Stimulated activated naive CD8-positive, alpha-beta T cell treated with anti-CD3 and anti-CD28 coated beads, Interleukin-15, Interleukin-2, amounts not matched to agents 100 ng/mL and 50 ng/mL, for 24 hours (primary cell): ENCODE measurements around the gene GLI1.
"Not testable (repeated sequence)": the region's sequence is repeated elsewhere in the genome, so short reads cannot be mapped to it uniquely, and the experiment has no call there.

Experiments
- H3K27ac Mint-ChIP-seq: one replicate; pipeline ENCODE4 v1.8.0; 2021; ENCODE audit warnings: mild to moderate bottlenecking, mixed read lengths
- H3K27me3 Mint-ChIP-seq: one replicate; pipeline ENCODE4 v1.8.0; 2021; ENCODE audit warnings: mixed read lengths
- H3K36me3 Mint-ChIP-seq: one replicate; pipeline ENCODE4 v1.8.0; 2021; ENCODE audit warnings: low read depth, mixed read lengths
- H3K4me1 Mint-ChIP-seq: one replicate; pipeline ENCODE4 v1.8.0; 2021; ENCODE audit warnings: low read depth, mixed read lengths
- H3K4me3 Mint-ChIP-seq: one replicate; pipeline ENCODE4 v1.8.0; 2021; ENCODE audit warnings: mild to moderate bottlenecking, mixed read lengths
- H3K9me3 Mint-ChIP-seq: one replicate; pipeline ENCODE4 v1.8.0; 2021; ENCODE audit warnings: mixed read lengths

The GLI1 gene

GRCh38 chr12:57459750-57460467, at the start of gene GLI1:
GLI1 (plus strand) TSS chr12:57459785; CDS start chr12:57463692, 3,907 bp downstream.
- H3K36me3 Mint-ChIP-seq, result no peaks in the 10 kb centered on the region
- H3K4me1 Mint-ChIP-seq, result peaks cover 76% of the 10 kb centered on the region

GRCh38 chr12:57410534-57410933, 49.1 kb upstream of the GLI1 start:
- Mint-ChIP-seq H3K36me3 (peaks cover 9% of the 10 kb centered on the region), H3K27ac (no peak overlapping the region), H3K27me3 (no peaks in the 10 kb centered on the region), H3K9me3 (no peaks in the 10 kb centered on the region), H3K4me1 (peaks cover 26% of the 10 kb centered on the region), H3K4me3 (no peak overlapping the region)

More at GRCh38 chr12:57459750-57460467, at the start of gene GLI1:
- no peaks in the 10 kb centered on the region for H3K9me3 Mint-ChIP-seq
- H3K27me3 Mint-ChIP-seq, result no peaks in the 10 kb centered on the region
- peak within 1 kb of the TSS; percentile 91 for H3K27ac Mint-ChIP-seq
- peak within 1 kb of the TSS; percentile 92 for H3K4me3 Mint-ChIP-seq

GRCh38 chr12:57414160-57414559, 45.4 kb upstream of the GLI1 start:
- H3K27me3 Mint-ChIP-seq, H3K4me3 Mint-ChIP-seq, H3K9me3 Mint-ChIP-seq, H3K36me3 Mint-ChIP-seq, H3K27ac Mint-ChIP-seq: not testable (repeated sequence)
- peaks cover 34% of the 10 kb centered on the region for H3K4me1 Mint-ChIP-seq

- H3K4me3 Mint-ChIP-seq, result no peak overlapping the region
- no peaks in the 10 kb centered on the region for H3K27me3 Mint-ChIP-seq
- no peaks in the 10 kb centered on the region for H3K9me3 Mint-ChIP-seq
- H3K4me1 Mint-ChIP-seq, result peaks cover 38% of the 10 kb centered on the region
- peaks cover 6% of the 10 kb centered on the region for H3K36me3 Mint-ChIP-seq
- H3K27ac Mint-ChIP-seq, result no peak overlapping the region
Observed at GRCh38 chr12:57415088-57415487, 44.5 kb upstream of the GLI1 start.

- Mint-ChIP-seq H3K36me3 (peaks cover 13% of the 10 kb centered on the region), H3K9me3 (no peaks in the 10 kb centered on the region), H3K27ac (peak overlapping the region; percentile 43), H3K4me1 (peaks cover 38% of the 10 kb centered on the region), H3K4me3 (no peak overlapping the region), H3K27me3 (no peaks in the 10 kb centered on the region)
Observed at GRCh38 chr12:57416039-57416996, 43.3 kb upstream of the GLI1 start.

- Mint-ChIP-seq H3K4me3 (no peak overlapping the region), H3K9me3 (no peaks in the 10 kb centered on the region), H3K4me1 (peaks cover 28% of the 10 kb centered on the region), H3K36me3 (peaks cover 24% of the 10 kb centered on the region), H3K27ac (no peak overlapping the region), H3K27me3 (no peaks in the 10 kb centered on the region)
Observed at GRCh38 chr12:57418255-57418654, 41.3 kb upstream of the GLI1 start.

GRCh38 chr12:57419495-57419894, 40.1 kb upstream of the GLI1 start:
- H3K27ac Mint-ChIP-seq, result no peak overlapping the region
- no peaks in the 10 kb centered on the region for H3K27me3 Mint-ChIP-seq
- no peak overlapping the region for H3K4me3 Mint-ChIP-seq
- no peaks in the 10 kb centered on the region for H3K9me3 Mint-ChIP-seq
- peaks cover 28% of the 10 kb centered on the region for H3K36me3 Mint-ChIP-seq
- peaks cover 28% of the 10 kb centered on the region for H3K4me1 Mint-ChIP-seq

- H3K4me1 Mint-ChIP-seq, result peaks cover 20% of the 10 kb centered on the region
- H3K9me3 Mint-ChIP-seq, result no peaks in the 10 kb centered on the region
- no peak overlapping the region for H3K4me3 Mint-ChIP-seq
- no peak overlapping the region for H3K27ac Mint-ChIP-seq
- H3K27me3 Mint-ChIP-seq, result no peaks in the 10 kb centered on the region
- H3K36me3 Mint-ChIP-seq, result peaks cover 30% of the 10 kb centered on the region
Observed at GRCh38 chr12:57420482-57420881, 39.1 kb upstream of the GLI1 start.

GRCh38 chr12:57426948-57427347, 32.6 kb upstream of the GLI1 start:
- H3K4me3 Mint-ChIP-seq, H3K27me3 Mint-ChIP-seq, H3K9me3 Mint-ChIP-seq, H3K27ac Mint-ChIP-seq: not testable (repeated sequence)
- H3K4me1 Mint-ChIP-seq, result peaks cover 33% of the 10 kb centered on the region
- H3K36me3 Mint-ChIP-seq, result peaks cover 24% of the 10 kb centered on the region

GRCh38 chr12:57428965-57429364, 30.6 kb upstream of the GLI1 start:
- peak overlapping the region; percentile 97 for H3K27ac Mint-ChIP-seq
- H3K36me3 Mint-ChIP-seq, result peaks cover 14% of the 10 kb centered on the region

GRCh38 chr12:57429473-57430111, 30.0 kb upstream of the GLI1 start:
- H3K4me3 Mint-ChIP-seq, result peak overlapping the region; percentile 94
- peaks cover 9% of the 10 kb centered on the region for H3K36me3 Mint-ChIP-seq
- peak overlapping the region; percentile 97 for H3K27ac Mint-ChIP-seq
- H3K27me3 Mint-ChIP-seq, result no peaks in the 10 kb centered on the region
- no peaks in the 10 kb centered on the region for H3K9me3 Mint-ChIP-seq
- H3K4me1 Mint-ChIP-seq, result peaks cover 33% of the 10 kb centered on the region

More at GRCh38 chr12:57428965-57429364, 30.6 kb upstream of the GLI1 start:
- Mint-ChIP-seq H3K27me3 (no peaks in the 10 kb centered on the region), H3K4me3 (peak overlapping the region; percentile 94), H3K9me3 (no peaks in the 10 kb centered on the region), H3K4me1 (peaks cover 33% of the 10 kb centered on the region)

GRCh38 chr12:57430112-57430930, 29.3 kb upstream of the GLI1 start:
- Mint-ChIP-seq H3K36me3 (peaks cover 8% of the 10 kb centered on the region), H3K27ac (peak overlapping the region; percentile 98)

GRCh38 chr12:57430931-57431566, 28.5 kb upstream of the GLI1 start, which contains the start of gene R3HDM2:
R3HDM2 (minus strand) TSS chr12:57431043; CDS start chr12:57310428, 120,615 bp downstream.
- Mint-ChIP-seq H3K27ac (peak within 1 kb of the TSS; percentile 98), H3K4me3 (peak within 1 kb of the TSS; percentile 94), H3K36me3 (peaks cover 8% of the 10 kb centered on the region), H3K4me1 (peaks cover 40% of the 10 kb centered on the region), H3K9me3 (no peaks in the 10 kb centered on the region), H3K27me3 (no peaks in the 10 kb centered on the region)

More at GRCh38 chr12:57430112-57430930, 29.3 kb upstream of the GLI1 start:
- H3K27me3 Mint-ChIP-seq, result no peaks in the 10 kb centered on the region
- peaks cover 37% of the 10 kb centered on the region for H3K4me1 Mint-ChIP-seq
- H3K4me3 Mint-ChIP-seq, result peak overlapping the region; percentile 94
- no peaks in the 10 kb centered on the region for H3K9me3 Mint-ChIP-seq
